HG02884 (cell line): ENCODE results near the gene SLC14A1.

ENCODE experiments used
- ATAC-seq: cut with Tn5 transposase; IDR thresholded peaks from one replicate; pipeline ENCODE4 v1.9.1; 2021; ENCODE audit warnings: mild to moderate bottlenecking, moderate library complexity; ENCODE audit not compliant: unreplicated experiment

The SLC14A1 gene

GRCh38 chr18:45792506-45793263 is 68.7 kb downstream of the SLC14A1 start:
- no peak for ATAC-seq

GRCh38 chr18:45793264-45793965 is 69.4 kb downstream of the SLC14A1 start:
- no peak for ATAC-seq

- ATAC-seq, result no peak
Observed at GRCh38 chr18:45801416-45802004, 77.5 kb downstream of the SLC14A1 start.
